Measurements from ENCODE around the gene GLRX3.

GLRX3 gene

DNA sequence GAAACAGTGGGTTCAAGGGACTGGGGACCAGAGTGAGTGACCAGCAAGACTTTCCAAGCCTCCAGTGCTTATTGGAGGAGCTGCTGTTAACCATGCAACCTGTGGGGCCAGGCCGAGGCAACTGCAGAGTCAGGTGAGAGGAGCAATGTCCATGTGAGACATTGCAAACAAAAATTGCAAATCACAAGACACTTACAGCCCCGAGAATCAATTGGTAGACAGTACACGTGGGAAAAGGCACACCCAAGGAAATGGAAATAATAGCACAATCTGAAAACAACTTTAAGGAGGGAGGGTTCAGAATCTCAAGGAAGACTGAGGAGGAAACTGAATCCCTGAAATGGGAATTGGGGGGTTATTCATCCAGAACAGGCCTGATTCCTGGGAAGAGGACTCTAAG is 72.6 kb downstream of the GLRX3 start:
- DNase-seq (ENCODE audit: low read depth): no peak

DNA sequence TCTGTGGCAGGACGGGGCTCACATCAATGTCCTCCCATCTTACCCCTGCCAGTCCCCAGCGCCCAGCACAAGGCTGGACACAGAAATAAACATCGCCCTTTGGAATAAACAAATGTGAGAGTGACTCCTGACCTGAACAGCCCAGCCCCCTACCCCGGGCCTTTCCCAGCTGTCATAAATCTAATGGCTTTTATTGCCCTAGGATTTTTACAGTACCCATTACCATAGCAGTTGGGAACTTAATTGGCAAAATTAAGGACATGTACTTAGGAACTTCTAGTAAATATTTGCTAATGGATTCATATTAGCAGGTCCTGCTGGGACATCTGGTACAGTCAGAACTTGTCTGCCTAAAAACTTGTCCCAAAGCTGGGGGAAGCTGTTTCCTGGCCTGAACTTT is 76.6 kb downstream of the GLRX3 start:
- no peak for DNase-seq (ENCODE audit: low read depth)

DNA sequence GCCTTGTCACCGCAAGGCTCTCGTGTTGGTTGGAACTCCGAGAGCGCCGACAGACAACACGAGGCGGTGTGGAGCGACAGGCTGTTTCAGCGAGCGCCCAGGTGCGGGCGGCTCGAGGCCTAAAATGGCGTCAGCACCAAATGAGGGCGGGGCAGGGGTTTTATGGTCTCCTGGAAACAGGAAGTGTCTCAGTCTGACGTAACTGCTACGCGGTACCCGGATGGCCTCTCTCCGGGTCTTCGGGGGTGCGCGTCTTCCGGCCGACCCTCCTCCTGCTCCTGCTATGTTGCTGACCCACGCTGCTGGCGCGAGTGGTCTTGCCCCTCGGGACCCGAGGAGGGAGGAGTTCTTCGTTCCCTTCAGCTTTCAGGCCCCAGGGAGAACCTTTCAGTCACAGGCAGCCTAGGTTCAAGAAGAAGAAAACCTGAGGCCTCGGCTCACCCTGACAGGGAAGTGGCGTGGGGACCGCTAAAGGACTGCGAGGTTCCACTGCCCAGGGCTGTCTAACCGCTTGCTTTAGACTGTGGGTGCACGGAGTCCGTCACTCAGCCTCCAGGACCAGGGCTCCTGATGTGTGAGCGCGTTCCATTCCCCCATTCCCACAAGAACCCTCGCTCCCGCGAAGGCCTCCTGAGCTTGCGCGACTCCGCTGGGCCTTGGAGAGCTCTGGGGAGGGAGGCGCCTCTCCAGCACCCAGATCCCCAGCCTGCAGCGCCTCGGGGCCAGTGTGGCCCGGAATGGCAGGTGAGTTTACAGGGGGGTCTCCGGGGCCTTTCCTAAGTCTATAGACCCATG is 77.3 kb downstream of the GLRX3 start:
- DNase-seq (ENCODE audit: low read depth): no peak

DNA sequence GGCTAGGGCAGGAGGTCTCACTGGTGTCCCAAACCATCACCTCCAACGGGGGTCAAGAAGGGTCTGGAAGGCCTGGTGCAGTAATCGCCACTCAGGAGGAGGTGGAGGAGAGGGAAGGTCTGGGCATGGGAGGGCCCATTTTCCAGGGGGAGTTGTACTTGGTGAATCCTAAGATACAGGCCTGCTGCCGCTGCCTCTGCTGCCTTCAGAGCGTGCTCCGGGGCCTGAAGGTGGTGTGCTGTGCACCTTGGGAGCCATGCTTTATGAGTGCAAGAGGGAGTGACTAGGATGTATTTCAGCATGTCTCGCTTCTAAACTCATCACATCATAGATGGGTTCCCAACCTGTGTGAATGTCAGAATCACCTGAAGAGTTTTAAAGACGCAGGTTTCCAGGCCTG is 78.2 kb downstream of the GLRX3 start:
- DNase-seq (ENCODE audit: low read depth): no peak

DNA sequence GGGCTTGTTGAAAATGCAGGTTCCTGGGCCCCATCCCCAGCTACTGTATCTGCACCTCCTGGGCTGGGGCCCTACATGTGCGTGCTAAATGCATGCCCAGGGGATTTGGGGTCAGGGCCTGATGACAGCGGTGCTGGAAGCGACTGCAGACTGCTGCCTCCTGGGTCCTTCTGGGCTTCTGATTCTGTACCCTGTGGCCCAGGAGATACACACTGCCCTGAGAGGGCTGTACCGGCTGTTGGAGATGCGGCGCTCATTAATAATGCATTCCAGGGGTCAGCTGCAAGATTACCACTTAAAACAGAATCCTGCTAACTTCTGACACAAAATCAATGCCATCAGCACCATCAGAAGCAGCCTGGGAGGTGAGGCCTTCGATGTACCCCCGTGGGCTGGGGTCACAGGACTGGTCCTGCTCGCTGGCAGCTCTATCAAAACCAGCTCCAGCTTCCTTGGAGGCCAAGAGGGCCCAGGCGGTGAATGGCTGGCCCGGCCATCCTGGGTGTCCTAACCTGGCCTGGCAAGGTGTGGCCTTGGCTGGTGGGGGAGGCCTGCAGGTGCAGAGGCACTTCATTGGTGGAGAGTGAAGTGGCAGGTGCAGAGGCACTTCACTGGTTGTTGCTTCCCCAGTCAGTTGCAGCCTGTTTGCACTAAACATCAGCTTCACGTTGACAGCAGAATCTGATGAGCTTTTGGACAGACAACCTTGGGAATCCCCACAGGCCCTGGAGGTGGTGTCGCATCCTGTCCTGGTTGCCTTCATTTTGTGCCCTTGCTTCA is 79.2 kb downstream of the GLRX3 start:
- DNase-seq (ENCODE audit: low read depth): no peak

DNA sequence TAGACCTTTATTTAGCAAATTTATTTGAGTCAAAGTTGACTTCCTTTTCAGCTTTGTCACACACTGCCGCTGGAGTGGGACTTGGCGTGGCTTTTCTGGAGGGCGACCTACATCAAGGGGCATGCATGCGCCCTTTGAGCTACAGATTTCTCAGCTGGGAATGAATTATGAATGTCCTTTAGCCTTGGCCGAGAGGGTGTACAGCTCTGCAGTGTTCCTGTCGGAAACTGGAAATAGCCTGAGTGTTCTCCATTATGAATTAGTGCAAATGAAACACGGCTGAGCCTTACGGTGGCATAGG is 79.7 kb downstream of the GLRX3 start:
- DNase-seq (ENCODE audit: low read depth): no peak

DNA sequence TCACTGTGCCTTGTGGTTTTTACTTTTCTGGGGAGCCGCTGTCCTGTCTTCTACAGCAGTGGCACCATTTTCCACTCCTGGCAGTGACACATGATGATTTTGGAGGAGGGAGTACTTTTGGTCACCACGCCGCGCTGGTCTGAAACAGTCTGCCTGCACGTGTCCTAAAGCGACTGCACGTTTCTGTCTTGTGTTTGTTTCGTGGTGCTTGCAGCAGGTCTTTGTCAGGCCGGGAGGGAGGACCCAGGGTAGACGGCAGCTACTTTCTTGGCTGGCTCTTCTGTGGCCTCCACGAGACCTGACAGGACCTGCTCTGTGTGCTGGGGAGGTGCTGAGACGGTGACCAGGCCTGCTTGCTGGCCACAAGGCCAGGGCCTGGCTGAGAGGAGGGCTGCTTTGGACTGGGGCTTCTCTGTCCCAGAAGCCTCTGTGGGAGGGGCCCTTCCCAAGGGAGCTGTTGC is 82.0 kb downstream of the GLRX3 start:
- DNase-seq (ENCODE audit: low read depth): no peak

DNA sequence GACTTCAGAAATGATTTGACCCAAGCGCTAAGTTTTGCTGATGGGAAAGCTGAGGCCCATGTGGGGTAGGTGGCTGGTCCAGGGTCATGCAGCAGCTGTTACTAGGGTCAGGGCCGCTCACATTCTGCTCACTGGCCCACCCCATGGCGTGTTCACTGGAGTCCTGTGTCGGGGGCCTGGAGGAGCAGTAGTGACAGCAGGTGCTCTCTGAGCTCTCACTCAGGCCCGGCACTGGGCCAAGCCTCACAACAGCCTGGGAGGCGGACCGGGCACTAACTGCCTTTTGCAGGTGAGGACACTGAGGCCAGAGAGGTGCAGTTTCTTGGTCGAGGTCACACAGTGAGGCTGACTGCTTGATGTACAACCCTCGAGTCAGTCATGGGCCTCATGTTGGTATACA is 82.7 kb downstream of the GLRX3 start:
- DNase-seq (ENCODE audit: low read depth): no peak

DNA sequence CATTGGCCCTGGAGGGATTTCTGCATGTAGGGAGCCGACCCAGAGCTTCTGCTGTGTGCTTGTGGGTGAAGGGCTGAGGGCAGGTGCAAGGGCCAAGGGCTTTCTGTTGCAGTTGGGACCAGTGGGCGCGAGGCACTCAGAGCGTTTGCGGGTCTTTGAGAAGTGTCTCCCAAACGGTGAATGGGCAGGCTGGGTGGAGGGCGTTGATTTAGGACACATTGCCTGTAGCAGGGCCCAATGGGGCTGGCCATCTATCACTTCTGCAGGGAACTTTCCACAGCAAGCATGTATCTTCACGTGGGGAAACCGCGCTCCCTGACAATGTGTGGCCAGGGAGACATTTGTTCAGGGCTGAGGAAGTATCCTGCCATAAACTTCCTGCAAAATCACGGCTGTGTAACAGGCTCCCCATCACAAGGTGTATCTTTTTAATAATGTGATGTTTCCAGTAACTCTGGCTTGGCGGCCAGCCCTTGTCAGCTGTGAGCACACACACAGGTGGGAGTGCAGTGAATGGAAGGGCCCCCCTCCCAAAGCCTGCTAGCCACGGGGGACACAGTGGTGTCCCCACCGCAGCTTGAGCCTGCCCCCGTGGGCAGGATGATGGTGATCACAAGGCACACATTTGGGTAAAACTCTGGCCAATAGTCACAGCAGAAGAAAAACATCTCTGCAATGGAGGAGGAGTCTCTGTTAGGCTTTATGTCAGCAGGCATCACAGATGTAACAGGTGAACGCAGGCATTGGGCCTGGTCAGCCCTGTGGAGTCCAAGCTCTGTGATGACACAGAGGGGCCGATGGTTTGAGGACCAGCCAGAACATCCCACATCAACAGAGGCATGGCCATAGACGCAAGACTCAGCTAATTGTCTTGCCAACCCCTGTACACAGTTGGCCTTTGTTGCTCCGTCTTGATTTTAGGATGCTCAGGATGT is 84.3 kb downstream of the GLRX3 start:
- no peak for DNase-seq (ENCODE audit: low read depth)

DNA sequence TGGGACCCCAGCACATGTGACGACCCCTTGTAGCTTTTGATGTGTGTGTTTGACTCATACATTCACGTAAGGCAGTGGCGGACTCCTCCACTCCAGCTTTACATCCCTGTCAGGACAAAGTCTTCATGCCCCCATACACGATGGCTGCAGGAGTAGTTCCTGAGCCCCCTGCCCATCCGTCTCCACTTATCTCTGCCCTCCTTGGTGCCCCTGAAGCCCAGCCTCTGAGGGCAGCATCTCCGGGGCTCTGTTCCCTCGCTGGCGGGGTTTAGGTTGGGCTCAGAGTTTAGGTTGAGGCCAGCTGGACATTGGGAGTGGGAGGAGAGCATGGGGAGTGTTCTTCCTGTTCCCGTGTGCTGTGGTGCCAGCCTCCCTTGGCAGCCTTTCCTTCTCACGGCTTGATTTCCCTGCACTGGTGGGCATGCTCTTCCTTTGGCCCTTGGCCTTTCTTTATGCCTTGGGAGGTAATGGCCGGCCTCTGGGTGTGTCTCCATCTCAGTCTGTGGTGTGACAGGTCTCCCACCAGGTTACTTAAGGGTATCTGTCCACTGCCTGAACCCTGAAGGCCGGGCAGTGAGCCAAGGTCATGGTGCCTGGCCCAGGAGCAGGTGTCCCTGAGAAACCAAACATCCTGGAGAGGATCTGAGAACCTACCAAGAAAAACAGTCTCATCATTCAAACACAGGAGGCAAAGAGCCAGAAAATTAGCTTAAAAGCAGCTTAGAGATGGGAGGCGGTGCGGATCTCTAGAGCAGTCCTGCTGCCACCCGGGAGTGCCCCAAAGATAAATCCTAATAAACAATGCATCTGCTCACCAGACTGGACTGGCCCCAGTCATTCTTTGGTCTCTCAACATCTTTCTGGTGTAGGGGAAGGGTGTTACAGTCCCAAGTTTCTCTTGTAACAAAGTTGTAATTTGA is 85.5 kb downstream of the GLRX3 start:
- DNase-seq (ENCODE audit: low read depth): no peak

DNA sequence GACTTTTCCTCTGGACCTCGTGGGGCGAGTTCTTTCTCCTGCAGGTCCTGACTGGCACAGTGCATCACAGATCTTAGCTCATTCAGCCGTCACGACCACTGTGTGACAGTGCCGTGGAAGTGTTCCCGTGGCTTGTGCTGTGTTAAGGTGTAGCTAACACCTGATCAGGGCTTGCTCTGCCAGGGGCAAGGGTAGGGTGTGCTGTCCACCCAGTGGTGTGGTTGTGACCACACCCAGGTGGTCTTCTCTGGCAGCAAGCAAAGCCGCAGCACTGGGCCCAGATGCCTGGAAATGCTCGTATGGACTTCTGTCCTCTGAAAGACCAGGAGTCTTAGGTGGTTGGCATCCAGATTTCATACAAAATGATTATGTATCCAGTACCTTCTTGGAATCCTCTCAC is 86.2 kb downstream of the GLRX3 start:
- no peak for DNase-seq (ENCODE audit: low read depth)

DNA sequence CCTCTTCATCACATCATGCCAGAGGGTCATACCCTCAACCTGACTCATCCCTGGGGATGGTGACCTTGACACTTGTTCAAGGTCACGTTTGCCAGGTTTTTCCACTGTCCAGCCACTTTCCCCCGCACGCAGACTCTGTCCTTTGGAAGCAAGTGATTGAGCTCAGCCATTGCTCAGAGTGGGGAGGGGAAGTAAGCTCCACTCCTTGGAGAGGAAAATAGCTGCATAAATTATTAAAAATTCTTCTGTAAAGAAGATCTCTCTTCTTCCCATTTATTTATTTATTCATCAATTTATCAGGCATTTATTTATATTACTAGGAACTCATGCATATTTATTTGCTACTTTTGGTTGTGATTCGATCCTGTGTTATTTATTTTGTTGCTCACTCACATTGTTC is 88.0 kb downstream of the GLRX3 start:
- no peak for DNase-seq (ENCODE audit: low read depth)

DNA sequence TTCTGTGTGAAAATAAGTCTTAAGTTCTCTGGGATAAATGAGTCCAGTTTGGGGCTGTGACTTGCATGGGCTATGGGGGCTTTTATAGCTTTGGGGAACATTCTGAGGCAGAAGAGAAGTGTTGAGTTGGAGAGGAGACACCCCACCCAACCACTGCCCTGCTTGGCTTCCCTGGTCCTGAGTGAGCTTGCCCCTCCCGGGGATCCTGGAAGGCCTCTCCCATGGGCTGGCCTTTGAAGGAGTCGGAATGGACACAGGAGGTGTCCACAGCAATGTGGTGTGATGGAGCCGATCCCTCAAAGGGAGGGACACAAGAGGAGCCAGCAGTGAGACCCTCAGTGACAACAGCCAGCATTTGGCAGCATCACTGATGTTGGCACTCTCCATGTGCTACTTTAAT is 89.8 kb downstream of the GLRX3 start:
- no peak for DNase-seq (ENCODE audit: low read depth)

DNA sequence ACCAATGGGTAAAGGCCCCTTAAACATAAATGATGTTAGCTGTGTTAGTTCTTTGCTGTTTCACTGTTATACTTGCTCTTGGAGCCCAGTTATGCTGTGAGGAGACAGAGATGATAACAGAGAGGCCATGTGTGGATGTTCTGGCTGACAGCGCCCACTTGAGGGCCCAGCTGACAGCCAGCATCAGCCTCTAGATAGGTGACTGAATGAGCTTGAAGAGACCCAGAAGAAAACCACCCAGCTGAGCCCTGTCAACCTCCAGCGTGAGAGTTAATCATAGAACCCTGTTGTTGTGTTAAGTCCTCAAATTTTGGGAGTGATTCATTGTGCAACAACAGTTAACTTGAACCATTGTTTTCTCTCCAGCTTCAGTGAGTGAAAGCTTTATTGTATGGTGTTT is 91.7 kb downstream of the GLRX3 start:
- no peak for DNase-seq (ENCODE audit: low read depth)

All from stimulated activated CD8-positive, alpha-beta memory T cell treated with anti-CD3 and anti-CD28 coated beads, Interleukin-12 subunit alpha, Interleukin-12 subunit beta, amount 100 ng/mL, for 1 hour (primary cell).